Measurements from ENCODE around the gene ARHGAP40.

GRCh38 chr20:38554986-38555385 lies 46.6 kb upstream of the ARHGAP40 start:
- TF ChIP-seq CTCF (conservative IDR thresholded peaks at IDR 0.05; ENCODE audit: low read depth, low read length), result no peak
- no peak for TF ChIP-seq POLR2A (IDR thresholded peaks at IDR 0.05; ENCODE audit: low read depth, low read length)
- no peak for TF ChIP-seq ELK1 (IDR thresholded peaks at IDR 0.05; ENCODE audit: borderline replicate concordance, low read depth, low read length)
- TF ChIP-seq USF2 (IDR thresholded peaks at IDR 0.05; ENCODE audit: low read depth, low read length), result no peak
- TF ChIP-seq BHLHE40 (IDR thresholded peaks at IDR 0.05; ENCODE audit: low read depth, low read length), result no peak

All from IMR-90 (cell line).